Measurements from ENCODE around the gene ZNF541. TPM values are rescaled to one million over a fixed set of nuclear protein-coding genes. Genes with fewer than 3 reads are reported as not detected.

ZNF541 gene
- polyA plus RNA-seq, 3 donors, result not detected

- DNase-seq, result no peak
- no peaks in the 10 kb centered on the region for H4K20me1 ChIP-seq (ENCODE audit: insufficient read depth, low read length)
- intact Hi-C loops (cut with micrococcal nuclease), result no loop called here
- no peaks in the 10 kb centered on the region for H3K36me3 ChIP-seq (replicated peaks in 1 of 2; ENCODE audit: control insufficient read depth in 1 of 2, insufficient read depth in 2 of 2, low read length in 2 of 2)
- no peak overlapping the region for H3K4me3 Mint-ChIP-seq
- no peak overlapping the region for H3K9ac ChIP-seq (ENCODE audit: insufficient read depth, low read length, poor library complexity, severe bottlenecking)
- TF ChIP-seq CTCF (IDR thresholded peaks at IDR 0.05), result no peak
- no peak overlapping the region for H2AFZ ChIP-seq (ENCODE audit: insufficient read depth, low read depth, low read length, poor library complexity, severe bottlenecking)
- no peak overlapping the region for H3K27ac Mint-ChIP-seq
- no peaks in the 10 kb centered on the region for H3K79me2 ChIP-seq (ENCODE audit: insufficient read depth, low read length)
- no peaks in the 10 kb centered on the region for H3K9me3 ChIP-seq (replicated peaks in 1 of 2; ENCODE audit: control insufficient read depth in 1 of 2, insufficient read depth in 1 of 2, low read length in 2 of 2)
- no peaks in the 10 kb centered on the region for H3K27me3 ChIP-seq (ENCODE audit: control insufficient read depth in 2 of 2, insufficient read depth in 2 of 2, low read length in 2 of 2)
- no peak overlapping the region for H3K27ac ChIP-seq (ENCODE audit: low read depth in 1 of 2, low read length in 2 of 2)
- no peak overlapping the region for H3K4me3 ChIP-seq (replicated peaks in 1 of 3; ENCODE audit: low read depth in 2 of 3, low read length in 3 of 3)
- H3K9me3 Mint-ChIP-seq, result peaks cover 0 to 3% (median 0%) of the 10 kb centered on the region in 7 donors
- no peaks in the 10 kb centered on the region for H3K4me1 ChIP-seq (ENCODE audit: control insufficient read depth in 1 of 2, insufficient read depth in 2 of 2, low read length in 2 of 2)
- WGBS (ENCODE audit: insufficient coverage), result no CpG with 5 or more reads among the region's 1 CpG
- peaks cover 0 to 16% (median 7%) of the 10 kb centered on the region in 3 donors for H3K27me3 Mint-ChIP-seq (ENCODE audit: low read depth in 3 of 3)
- H3K4me2 ChIP-seq (replicated peaks; ENCODE audit: extremely low read depth, low read length, poor library complexity, severe bottlenecking), result no peak overlapping the region
- no peaks in the 10 kb centered on the region for H3K4me1 Mint-ChIP-seq
- no peaks in the 10 kb centered on the region for H3K36me3 Mint-ChIP-seq
These were observed 38.3 kb downstream of the ZNF541 start for GRCh38 chr19:47534628-47535027.

GRCh38 chr19:47531640-47532387 is 41.1 kb downstream of the ZNF541 start:
- H3K27me3 Mint-ChIP-seq (ENCODE audit: low read depth in 3 of 3), result peaks cover 0 to 13% (median 12%) of the 10 kb centered on the region in 3 donors
- Histone ChIP-seq H3K36me3 (replicated peaks in 1 of 2; ENCODE audit: control insufficient read depth in 1 of 2, insufficient read depth in 2 of 2, low read length in 2 of 2) (no peaks in the 10 kb centered on the region), H3K27me3 (ENCODE audit: control insufficient read depth in 2 of 2, insufficient read depth in 2 of 2, low read length in 2 of 2) (no peaks in the 10 kb centered on the region), H3K79me2 (ENCODE audit: insufficient read depth, low read length) (no peaks in the 10 kb centered on the region), H3K9ac (ENCODE audit: insufficient read depth, low read length, poor library complexity, severe bottlenecking) (no peak overlapping the region), H3K4me1 (ENCODE audit: control insufficient read depth in 1 of 2, insufficient read depth in 2 of 2, low read length in 2 of 2) (no peaks in the 10 kb centered on the region), H4K20me1 (ENCODE audit: insufficient read depth, low read length) (no peaks in the 10 kb centered on the region), H2AFZ (ENCODE audit: insufficient read depth, low read depth, low read length, poor library complexity, severe bottlenecking) (no peak overlapping the region), H3K4me3 (replicated peaks in 1 of 3; ENCODE audit: low read depth in 2 of 3, low read length in 3 of 3) (no peak overlapping the region), H3K27ac (ENCODE audit: low read depth in 1 of 2, low read length in 2 of 2) (no peak overlapping the region), H3K4me2 (replicated peaks; ENCODE audit: extremely low read depth, low read length, poor library complexity, severe bottlenecking) (no peak overlapping the region), H3K9me3 (replicated peaks in 1 of 2; ENCODE audit: control insufficient read depth in 1 of 2, insufficient read depth in 1 of 2, low read length in 2 of 2) (no peaks in the 10 kb centered on the region)
- 66% methylated on average over 7 of the region's 14 CpGs for WGBS (ENCODE audit: insufficient coverage)
- no peak for DNase-seq
- intact Hi-C loops (cut with micrococcal nuclease), result no loop called here
- no peak for TF ChIP-seq CTCF (IDR thresholded peaks at IDR 0.05)
- no peaks in the 10 kb centered on the region for H3K4me1 Mint-ChIP-seq
- peaks cover 0 to 3% (median 0%) of the 10 kb centered on the region in 7 donors for H3K9me3 Mint-ChIP-seq
- no peak overlapping the region for H3K4me3 Mint-ChIP-seq
- no peaks in the 10 kb centered on the region for H3K36me3 Mint-ChIP-seq
- H3K27ac Mint-ChIP-seq, result no peak overlapping the region

Measured in CD14-positive monocyte (primary cell).